Upper lobe of left lung (tissue), 6 donors: ENCODE measurements around the gene SLC9A6. TPM values are rescaled to one million over a fixed set of nuclear protein-coding genes. Genes with fewer than 3 reads are reported as not detected.

Source experiments
- ATAC-seq, 2 donors: fragments of 200-7000 bp; cut with Tn5 transposase; one replicate each; pipeline ENCODE4 v1.9.1; 2022; ENCODE audit warnings: mild to moderate bottlenecking in 2 of 2, moderate library complexity in 2 of 2; ENCODE audit not compliant: low FRiP score in 2 of 2
- DNase-seq, 2 donors: peaks; one replicate each; pipeline ENCODE4 v3.0.0-alpha.2; 2019 to 2020
- H3K27ac ChIP-seq, 4 donors: fragments of 200-600 bp; sonication (generic); one replicate each; pipeline ENCODE4 v1.5.1; 2016 to 2019
- H3K27me3 ChIP-seq, 4 donors: fragments of 200-600 bp; sonication (generic); one replicate each; pipeline ENCODE4 v1.5.1; 2017 to 2019
- H3K36me3 ChIP-seq, 4 donors: fragments of 200-600 bp; sonication (generic); one replicate each; pipeline ENCODE4 v1.5.1; 2016 to 2019
- H3K4me1 ChIP-seq, 4 donors: fragments of 200-600 bp; sonication (generic); one replicate each; pipeline ENCODE4 v1.5.1; 2018 to 2019
- H3K4me3 ChIP-seq, 4 donors: fragments of 200-600 bp; sonication (generic); one replicate each; pipeline ENCODE4 v1.5.1; 2017 to 2019; ENCODE audit warnings: mild to moderate bottlenecking in 2 of 4, moderate library complexity in 1 of 4
- H3K9me3 ChIP-seq, 4 donors: fragments of 200-600 bp; sonication (generic); one replicate each; pipeline ENCODE4 v1.5.1; 2018 to 2019
- EP300 ChIP-seq, 4 donors: sonication (generic); formaldehyde crosslinking; IDR thresholded peaks; one replicate each; pipeline ENCODE4 v1.5.1; 2017; ENCODE audit warnings: antibody characterized with exemption in 4 of 4, control low read depth in 2 of 4
- POLR2A ChIP-seq, 4 donors: fragments of 450-650 bp; IDR thresholded peaks; one replicate each; pipeline ENCODE4 v1.5.1; 2016 to 2017; ENCODE audit warnings: antibody characterized with exemption in 4 of 4, mild to moderate bottlenecking in 2 of 4
- POLR2AphosphoS5 ChIP-seq, 2 donors: sonication (generic); formaldehyde crosslinking; IDR thresholded peaks; one replicate each; pipeline ENCODE4 v1.5.1; 2017; ENCODE audit warnings: antibody characterized with exemption in 2 of 2
- WGBS, 2 donors: methylation state at CpG; one replicate each; pipeline ENCODE4 v1.1.5; 2017 to 2018; 5-methylcytosine and 5-hydroxymethylcytosine counted together
- total RNA-seq, 6 donors: library from RNA; depleted of rRNA in 4 of 6; stranded (reverse); fragments of >200 nt in 4 of 6; gene quantifications; one replicate each; pipeline versions ENCODE4 v1.1.0 to v1.2.1, GENCODE V29; 2016 to 2021
- TF ChIP-seq, protein P1 (sequence below), 6 experiments: fragments of 450-650 bp in 4 of 6; fragments of 200-600 bp in 2 of 6; sonication (generic) in 2 of 6; IDR thresholded peaks; one replicate each; pipeline ENCODE4 v1.5.1; 2016 to 2019; ENCODE audit warnings: antibody characterized with exemption in 6 of 6
- donor health status: DM: no; HTN: no; CAD: no; lungs with moderate emphysema.
- donor health status: DM: no; HTN: yes; CAD: no; lungs with severe emphysema.

Gene SLC9A6
- total RNA-seq, 6 donors from 2014 or later = 4.7 to 16.9 (median 11.5) TPM

GRCh38 chrX:136019226-136019625 is 34.0 kb downstream of the SLC9A6 start:
- Histone ChIP-seq H3K4me1 (no peaks in the 10 kb centered on the region), H3K36me3 (peaks cover 0 to 7% (median 0%) of the 10 kb centered on the region in 4 donors), H3K4me3 (no peak overlapping the region), H3K9me3 (no peaks in the 10 kb centered on the region), H3K27ac (no peak overlapping the region), H3K27me3 (no peaks in the 10 kb centered on the region)
- 68 to 87% methylated on average over 2 to 5 of the region's 5 CpGs for WGBS, 2 donors
- ATAC-seq (no peak), DNase-seq (no peak)
- no peak for TF ChIP-seq POLR2A (IDR thresholded peaks at IDR 0.05)
- TF ChIP-seq EP300 (IDR thresholded peaks at IDR 0.05) = no peak
- TF ChIP-seq, protein P1, sequence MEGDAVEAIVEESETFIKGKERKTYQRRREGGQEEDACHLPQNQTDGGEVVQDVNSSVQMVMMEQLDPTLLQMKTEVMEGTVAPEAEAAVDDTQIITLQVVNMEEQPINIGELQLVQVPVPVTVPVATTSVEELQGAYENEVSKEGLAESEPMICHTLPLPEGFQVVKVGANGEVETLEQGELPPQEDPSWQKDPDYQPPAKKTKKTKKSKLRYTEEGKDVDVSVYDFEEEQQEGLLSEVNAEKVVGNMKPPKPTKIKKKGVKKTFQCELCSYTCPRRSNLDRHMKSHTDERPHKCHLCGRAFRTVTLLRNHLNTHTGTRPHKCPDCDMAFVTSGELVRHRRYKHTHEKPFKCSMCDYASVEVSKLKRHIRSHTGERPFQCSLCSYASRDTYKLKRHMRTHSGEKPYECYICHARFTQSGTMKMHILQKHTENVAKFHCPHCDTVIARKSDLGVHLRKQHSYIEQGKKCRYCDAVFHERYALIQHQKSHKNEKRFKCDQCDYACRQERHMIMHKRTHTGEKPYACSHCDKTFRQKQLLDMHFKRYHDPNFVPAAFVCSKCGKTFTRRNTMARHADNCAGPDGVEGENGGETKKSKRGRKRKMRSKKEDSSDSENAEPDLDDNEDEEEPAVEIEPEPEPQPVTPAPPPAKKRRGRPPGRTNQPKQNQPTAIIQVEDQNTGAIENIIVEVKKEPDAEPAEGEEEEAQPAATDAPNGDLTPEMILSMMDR (IDR thresholded peaks at IDR 0.05) = no peak
- no peak for TF ChIP-seq POLR2AphosphoS5 (IDR thresholded peaks at IDR 0.05)

- Histone ChIP-seq H3K4me1 (no peaks in the 10 kb centered on the region), H3K9me3 (no peaks in the 10 kb centered on the region), H3K36me3 (peaks cover 0 to 7% (median 0%) of the 10 kb centered on the region in 4 donors), H3K4me3 (no peak overlapping the region), H3K27ac (no peak overlapping the region), H3K27me3 (no peaks in the 10 kb centered on the region)
- DNase-seq (no peak), ATAC-seq (no peak)
- 100% methylated on average over 1 of the region's 1 CpG for WGBS, 2 donors
- TF ChIP-seq EP300 (IDR thresholded peaks at IDR 0.05) (no peak), POLR2AphosphoS5 (IDR thresholded peaks at IDR 0.05) (no peak), POLR2A (IDR thresholded peaks at IDR 0.05) (no peak)
- TF ChIP-seq, protein P1 (IDR thresholded peaks at IDR 0.05) = no peak
Measured at GRCh38 chrX:136021160-136021559, 35.9 kb downstream of the SLC9A6 start.

GRCh38 chrX:136021903-136022302 is 36.7 kb downstream of the SLC9A6 start:
- Histone ChIP-seq H3K27me3 (no peaks in the 10 kb centered on the region), H3K9me3 (no peaks in the 10 kb centered on the region), H3K4me1 (no peaks in the 10 kb centered on the region), H3K4me3 (no peak overlapping the region), H3K27ac (no peak overlapping the region), H3K36me3 (peaks cover 0 to 7% (median 0%) of the 10 kb centered on the region in 4 donors)
- DNase-seq (no peak), ATAC-seq (no peak)
- TF ChIP-seq, protein P1 (IDR thresholded peaks at IDR 0.05) = no peak
- TF ChIP-seq POLR2AphosphoS5 (IDR thresholded peaks at IDR 0.05) (no peak), EP300 (IDR thresholded peaks at IDR 0.05) (no peak), POLR2A (IDR thresholded peaks at IDR 0.05) (no peak)
- WGBS, 2 donors = 45 to 57% methylated on average over 1 of the region's 1 CpG

DNA sequence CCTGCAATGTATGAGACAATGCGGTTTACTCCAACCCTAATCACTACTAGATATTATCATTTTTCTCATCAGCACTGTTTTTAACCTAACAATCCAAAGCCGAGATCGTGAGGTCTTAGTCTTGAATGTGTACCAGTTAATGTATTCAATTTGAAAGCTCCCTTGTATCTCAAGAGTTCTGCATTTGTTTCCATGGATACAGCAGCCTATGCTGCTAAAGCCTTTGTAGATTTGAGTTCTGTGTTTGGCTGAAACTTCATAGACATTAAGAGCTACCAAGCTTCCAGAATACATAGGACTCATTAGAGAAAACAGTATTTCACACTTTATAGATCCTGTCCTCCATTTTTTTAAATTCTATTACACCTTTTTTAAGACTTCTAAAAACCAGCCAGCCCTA is 39.9 kb downstream of the SLC9A6 start:
- 73 to 84% methylated on average over 3 of the region's 3 CpGs for WGBS, 2 donors
- DNase-seq (no peak), ATAC-seq (no peak)
- TF ChIP-seq EP300 (IDR thresholded peaks at IDR 0.05) = no peak
- TF ChIP-seq POLR2AphosphoS5 (IDR thresholded peaks at IDR 0.05) = no peak
- no peak for TF ChIP-seq POLR2A (IDR thresholded peaks at IDR 0.05)
- TF ChIP-seq, protein P1 (IDR thresholded peaks at IDR 0.05) = no peak
- Histone ChIP-seq H3K4me1 (no peaks in the 10 kb centered on the region), H3K36me3 (no peaks in the 10 kb centered on the region), H3K4me3 (no peak overlapping the region), H3K27me3 (no peaks in the 10 kb centered on the region), H3K27ac (no peak overlapping the region), H3K9me3 (no peaks in the 10 kb centered on the region)

DNA sequence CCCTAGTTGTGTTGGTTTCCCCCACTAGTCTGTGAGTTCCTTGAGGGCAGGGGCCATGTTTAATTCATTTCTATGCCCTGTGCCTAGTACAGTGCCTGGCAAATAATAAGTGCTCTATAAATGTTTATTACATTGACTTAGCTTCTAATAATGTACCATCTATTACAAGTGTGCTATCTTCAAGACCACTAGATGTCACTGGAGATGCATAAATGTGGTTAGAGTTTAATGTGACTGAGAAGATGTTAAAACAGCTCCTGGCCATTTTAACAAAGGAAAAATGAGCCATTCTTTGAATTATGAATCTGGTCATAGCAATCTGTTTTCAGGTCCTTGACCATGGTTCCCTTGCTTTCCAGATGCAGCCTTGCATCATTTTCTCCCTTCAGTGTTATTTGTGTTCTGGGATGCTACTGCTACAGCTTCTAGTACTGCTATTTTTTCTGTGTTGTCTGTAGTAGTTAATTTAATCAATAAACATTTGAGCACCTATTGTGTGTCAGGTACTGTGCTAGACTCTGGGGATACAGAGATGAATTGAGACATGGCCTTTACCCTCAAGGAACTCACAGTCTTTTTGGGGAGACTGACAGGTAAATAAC is 43.2 kb downstream of the SLC9A6 start:
- Histone ChIP-seq H3K27me3 (no peaks in the 10 kb centered on the region), H3K4me3 (no peak overlapping the region), H3K4me1 (no peaks in the 10 kb centered on the region), H3K36me3 (no peaks in the 10 kb centered on the region), H3K27ac (no peak overlapping the region), H3K9me3 (no peaks in the 10 kb centered on the region)
- DNase-seq (no peak), ATAC-seq (peak in 1 of 2 donors; percentile 70)
- TF ChIP-seq, protein P1 (IDR thresholded peaks at IDR 0.05) = peak in 5 of 6 experiments; percentile 37 to 60 (median 51)
- TF ChIP-seq POLR2A (IDR thresholded peaks at IDR 0.05) = no peak
